ENCODE data around the gene THPO.

The THPO gene

DNA sequence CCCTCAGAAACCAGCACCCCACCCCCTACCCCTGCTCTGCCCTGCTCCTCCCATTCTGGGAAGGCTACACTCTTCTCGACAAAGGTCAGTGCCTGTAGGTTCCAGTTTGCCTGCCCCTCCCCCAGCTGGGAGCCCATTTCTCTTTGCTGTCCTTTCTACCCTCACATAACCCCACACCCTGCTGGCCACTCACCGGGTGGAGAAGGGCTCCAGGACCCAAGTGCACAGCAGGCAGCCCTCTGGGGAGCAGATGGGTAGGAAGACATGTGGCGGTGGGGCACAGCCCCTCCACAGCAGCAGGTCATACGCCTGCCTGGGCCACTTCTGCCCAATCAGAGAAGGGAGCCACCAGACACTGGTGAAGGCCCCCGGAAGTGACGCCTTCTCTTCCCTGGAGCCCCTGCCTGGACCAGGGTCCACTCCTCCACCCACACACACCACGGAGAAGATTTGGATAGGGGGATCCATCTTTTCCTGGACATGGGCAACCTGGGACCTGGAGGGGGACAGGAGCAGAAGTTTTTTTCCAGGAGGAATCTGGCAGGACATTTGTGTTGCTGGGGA is at the start of gene THPO:
TSS of gene THPO (minus strand) at position 326 of the 564 bp plus-strand sequence. CDS start 1,948 bp downstream, outside the sequence.
- no peak for TF ChIP-seq CTCF (IDR thresholded peaks at IDR 0.05; ENCODE audit: control insufficient read depth, insufficient read depth, low read depth, low read length, missing control alignments)
- DNase-seq (ENCODE audit: low read depth) = no peak
- no peak within 1 kb of the TSS for H3K4me3 ChIP-seq (ENCODE audit: control insufficient read depth, low read depth, low read length)

- no peak for DNase-seq (ENCODE audit: low read depth)
- TF ChIP-seq CTCF (IDR thresholded peaks at IDR 0.05; ENCODE audit: control insufficient read depth, insufficient read depth, low read depth, low read length, missing control alignments) = no peak
Measured at GRCh38 chr3:184426691-184427141, 48.7 kb upstream of the THPO start.

DNA sequence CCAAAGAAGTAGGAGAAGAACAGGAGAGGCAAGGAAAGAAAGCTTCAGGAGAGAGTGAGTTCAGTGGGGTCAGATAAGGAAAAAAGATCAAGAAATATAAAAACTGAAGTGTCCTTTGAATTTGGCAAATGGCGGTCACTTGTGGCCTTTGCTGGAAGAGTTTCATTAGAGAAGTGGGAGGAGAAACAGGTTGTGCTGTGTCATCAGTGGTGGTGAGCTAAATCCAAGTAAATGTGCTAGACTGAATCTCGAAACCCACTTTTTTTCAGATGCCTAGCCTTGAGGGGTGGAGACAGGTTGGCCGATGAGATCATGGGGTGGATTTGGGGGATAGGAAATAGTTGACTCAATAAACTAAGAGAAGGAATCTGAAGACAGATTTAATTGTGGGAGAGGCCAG is 45.6 kb upstream of the THPO start:
- no peak for TF ChIP-seq CTCF (IDR thresholded peaks at IDR 0.05; ENCODE audit: control insufficient read depth, insufficient read depth, low read depth, low read length, missing control alignments)
- DNase-seq (ENCODE audit: low read depth) = no peak
- H3K4me3 ChIP-seq (ENCODE audit: control insufficient read depth, low read depth, low read length) = no peak overlapping the region

More at GRCh38 chr3:184426691-184427141, 48.7 kb upstream of the THPO start:
- no peak overlapping the region for H3K4me3 ChIP-seq (ENCODE audit: control insufficient read depth, low read depth, low read length)

DNA sequence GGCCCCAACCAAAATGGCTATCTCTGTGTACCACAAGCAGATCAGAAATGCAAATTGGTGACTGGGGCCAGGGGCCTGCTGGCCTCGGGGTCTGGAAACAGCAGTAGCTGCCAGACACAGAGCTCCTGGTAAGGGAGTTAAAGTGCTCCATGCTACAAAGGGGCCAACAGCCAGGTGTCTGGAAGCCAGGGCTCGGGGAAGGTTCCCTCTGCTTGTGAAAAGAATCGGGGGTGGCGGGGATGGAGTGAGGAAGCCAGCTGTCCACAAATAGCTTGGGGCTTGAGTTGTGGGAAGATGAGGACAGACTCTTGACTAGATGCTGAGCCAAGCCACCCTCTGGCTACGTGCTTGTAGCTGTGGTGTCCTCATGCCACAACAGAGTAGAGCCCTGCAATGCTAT is 41.2 kb upstream of the THPO start:
- no peak overlapping the region for H3K4me3 ChIP-seq (ENCODE audit: control insufficient read depth, low read depth, low read length)
- TF ChIP-seq CTCF (IDR thresholded peaks at IDR 0.05; ENCODE audit: control insufficient read depth, insufficient read depth, low read depth, low read length, missing control alignments) = no peak
- DNase-seq (ENCODE audit: low read depth) = no peak

DNA sequence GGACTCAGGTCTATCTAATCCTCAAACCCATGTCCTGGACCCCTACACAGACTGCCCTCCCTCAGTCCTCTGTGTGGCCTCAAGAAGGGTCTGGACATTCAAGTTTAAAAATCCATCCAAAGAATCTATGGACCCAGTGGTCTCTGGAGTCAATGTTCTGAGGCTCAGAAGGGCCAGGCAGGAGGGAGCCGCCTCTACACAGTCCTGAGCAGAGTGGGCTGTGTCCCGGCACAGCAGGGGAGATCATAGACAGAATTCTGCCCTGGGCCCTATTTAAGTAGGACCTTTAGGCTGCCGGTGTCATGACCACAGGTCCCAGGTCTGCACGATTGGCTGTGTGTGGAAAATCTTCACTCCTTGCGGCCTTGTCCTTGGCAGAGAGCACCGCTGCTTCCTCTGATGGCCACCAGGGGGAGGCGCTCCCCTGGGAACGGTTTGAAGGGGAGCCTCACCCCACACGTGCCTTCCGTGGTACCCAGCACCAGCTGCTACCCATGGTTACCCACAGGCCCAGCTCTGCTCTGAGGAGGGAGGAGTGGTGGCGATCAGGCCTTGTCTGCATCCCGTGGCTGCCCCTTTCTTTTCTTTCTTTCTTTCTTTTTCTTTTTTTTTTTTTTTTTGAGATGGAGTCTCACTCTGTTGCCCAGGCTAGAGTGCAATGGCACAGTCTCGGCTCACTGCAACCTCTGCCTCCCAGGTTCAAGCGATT is 39.8 kb upstream of the THPO start:
- peak; percentile 98 for TF ChIP-seq CTCF (IDR thresholded peaks at IDR 0.05; ENCODE audit: control insufficient read depth, insufficient read depth, low read depth, low read length, missing control alignments)
- DNase-seq (ENCODE audit: low read depth) = no peak

GRCh38 chr3:184415203-184415490 is 37.1 kb upstream of the THPO start:
- DNase-seq (ENCODE audit: low read depth) = no peak
- no peak overlapping the region for H3K4me3 ChIP-seq (ENCODE audit: control insufficient read depth, low read depth, low read length)
- TF ChIP-seq CTCF (IDR thresholded peaks at IDR 0.05; ENCODE audit: control insufficient read depth, insufficient read depth, low read depth, low read length, missing control alignments) = no peak

More for the DNA sequence above, 39.8 kb upstream of the THPO start:
- H3K4me3 ChIP-seq (ENCODE audit: control insufficient read depth, low read depth, low read length) = no peak overlapping the region

Measured in AG09309 (cell line).